K562 (cell line): Measurements from ENCODE around the gene HKDC1. TPM values are rescaled to one million over a fixed set of nuclear protein-coding genes. Genes with fewer than 3 reads are reported as not detected.

Experiments
- ARID1B ChIP-seq: fragments of 450-650 bp; IDR thresholded peaks from 2 replicates; pipeline ENCODE4 v1.6.1; 2016; ENCODE audit warnings: antibody characterized with exemption, mild to moderate bottlenecking, inconsistent platforms
- ARNT ChIP-seq, 2 experiments: fragments of 450-650 bp; IDR thresholded peaks; 2 replicates each; pipeline ENCODE4 v1.6.1; 2016; ENCODE audit warnings: mild to moderate bottlenecking in 1 of 2
- BRCA1 ChIP-seq, 2 experiments: fragments of 450-650 bp in 1 of 2; sonication (generic) in 1 of 2; formaldehyde crosslinking in 1 of 2; IDR thresholded peaks; 2 replicates each; pipeline versions ENCODE4 v1.5.0 to v1.6.1; 2017 to 2020; ENCODE audit warnings: mild to moderate bottlenecking in 1 of 2, missing genetic modification reagents in 1 of 2
- DDX20 ChIP-seq: fragments of 450-650 bp; IDR thresholded peaks from 2 replicates; pipeline ENCODE4 v1.6.1; 2016; ENCODE audit warnings: missing genetic modification characterization, low read depth, mild to moderate bottlenecking, missing compliant biosample characterization, moderate library complexity
- ELF1 ChIP-seq: fragments of 200-800 bp; sonication (Bioruptor generic); IDR thresholded peaks from 2 replicates; pipeline ENCODE4 v1.6.1; 2016; ENCODE audit warnings: missing genetic modification characterization, missing compliant biosample characterization
- GATAD2A ChIP-seq: fragments of 450-650 bp; IDR thresholded peaks from 2 replicates; pipeline ENCODE4 v1.6.1; 2017
- HDAC1 ChIP-seq, 2 experiments: fragments of 450-650 bp; IDR thresholded peaks; 2 replicates each; pipeline ENCODE4 v1.6.1; 2016 to 2017; ENCODE audit warnings: inconsistent platforms in 1 of 2, mild to moderate bottlenecking in 1 of 2, moderate library complexity in 1 of 2
- HLTF ChIP-seq: fragments of 450-650 bp; IDR thresholded peaks from 2 replicates; pipeline ENCODE4 v1.6.1; 2016
- JUND ChIP-seq, 2 experiments: IDR thresholded peaks; 2 replicates in 1 of 2; 3 replicates in 1 of 2; pipeline ENCODE4 v1.6.1; 2011; ENCODE audit warnings: borderline replicate concordance in 2 of 2, low read depth in 2 of 2, low read length in 2 of 2, improper control_type of control experiment in 1 of 2, missing biosample characterization in 1 of 2, missing genetic modification characterization in 1 of 2, missing genetic modification reagents in 1 of 2
- KLF16 ChIP-seq: IDR thresholded peaks from 2 replicates; pipeline ENCODE4 v1.6.1; 2016; ENCODE audit warnings: antibody characterized with exemption
- MAFF ChIP-seq: IDR thresholded peaks from 2 replicates; pipeline ENCODE4 v1.6.1; 2012; ENCODE audit warnings: low read length, improper control_type of control experiment
- NFATC3 ChIP-seq: fragments of 450-650 bp; IDR thresholded peaks from 2 replicates; pipeline ENCODE4 v1.6.1; 2017; ENCODE audit warnings: mild to moderate bottlenecking
- OTX1 ChIP-seq: fragments of 450-650 bp; formaldehyde crosslinking; IDR thresholded peaks from 2 replicates; pipeline ENCODE4 v1.4.0; 2022; ENCODE audit warnings: mild to moderate bottlenecking
- PTRF ChIP-seq: fragments of 450-650 bp; IDR thresholded peaks from 2 replicates; pipeline ENCODE4 v1.6.1; 2016; ENCODE audit warnings: mild to moderate bottlenecking, missing genetic modification characterization, missing compliant biosample characterization
- TEAD1 ChIP-seq, 2 experiments: fragments of 450-650 bp in 1 of 2; sonication (generic) in 1 of 2; formaldehyde crosslinking; IDR thresholded peaks; 2 replicates each; pipeline versions ENCODE4 v1.4.0 to v1.8.0; 2020 to 2022; ENCODE audit warnings: mild to moderate bottlenecking in 2 of 2, missing genetic modification reagents in 1 of 2
- TEAD4 ChIP-seq, 2 experiments: sonication (generic) in 1 of 2; formaldehyde crosslinking in 1 of 2; IDR thresholded peaks; 2 replicates each; pipeline versions ENCODE4 v1.6.1 to v1.8.0; 2012 to 2022; ENCODE audit warnings: borderline replicate concordance in 1 of 2, inconsistent platforms in 1 of 2, low read length in 1 of 2, mild to moderate bottlenecking in 1 of 2, missing genetic modification reagents in 1 of 2
- XRCC4 ChIP-seq: IDR thresholded peaks from one replicate; pipeline ENCODE4 v1.6.1; 2011; ENCODE audit not compliant: insufficient read depth, insufficient read length; ENCODE audit errors: extremely low read depth
- ZFP36 ChIP-seq: fragments of 150-350 bp; IDR thresholded peaks from 2 replicates; pipeline ENCODE4 v1.6.1; 2018; ENCODE audit warnings: low read length, low read depth; ENCODE audit not compliant: partially characterized antibody
- ZNF121 ChIP-seq: sonication (generic); formaldehyde crosslinking; conservative IDR thresholded peaks from 2 replicates; pipeline ENCODE4 v1.8.0; 2022; ENCODE audit warnings: missing genetic modification reagents
- ZNF75A ChIP-seq: fragments of 450-650 bp; formaldehyde crosslinking; IDR thresholded peaks from 2 replicates; pipeline ENCODE4 v1.4.0; 2020; ENCODE audit warnings: mild to moderate bottlenecking
- ZNF778 ChIP-seq: fragments of 450-650 bp; formaldehyde crosslinking; IDR thresholded peaks from 2 replicates; pipeline ENCODE4 v1.4.0; 2020; ENCODE audit warnings: mild to moderate bottlenecking, moderate library complexity
- polyA plus RNA-seq, 8 experiments: library from polyadenylated mRNA; depleted of rRNA in 4 of 8; stranded (reverse) in 5 of 8; unstranded in 3 of 8; fragments of >200 nt; fragmentation: Nextera tagmentation in 2 of 8; fragmentation: Illumina TruSeq in 1 of 8; extraction: Ambion mirVana in 2 of 8; extraction: Trizol in 1 of 8; gene quantifications; 2 replicates each; pipeline versions ENCODE4 v1.2.1 to v1.2.3, GENCODE V29; 2011 to 2014; ENCODE audit warnings: inconsistent platforms in 1 of 8, missing spikeins in 1 of 8
- total RNA-seq, 7 experiments: library from RNA; depleted of rRNA in 6 of 7; stranded (reverse); fragments of >200 nt in 6 of 7; fragmentation: Illumina TruSeq in 2 of 7; extraction: Trizol in 2 of 7; gene quantifications; 2 replicates each; pipeline versions ENCODE4 v1.2.1 to v1.2.3, GENCODE V29; 2011 to 2021; ENCODE audit warnings: low replicate concordance in 1 of 7
- TF ChIP-seq, protein P1 (sequence below): sonication (generic); formaldehyde crosslinking; IDR thresholded peaks from 2 replicates; pipeline ENCODE4 v1.8.1; 2023; ENCODE audit warnings: mild to moderate bottlenecking, missing genetic modification reagents
- TF ChIP-seq, protein P2 (sequence below): fragments of 450-650 bp; IDR thresholded peaks from 2 replicates; pipeline ENCODE4 v1.6.1; 2017; ENCODE audit warnings: antibody characterized with exemption
- TF ChIP-seq, protein P3 (sequence below): fragments of 250-450 bp; sonication (Bioruptor Pico); IDR thresholded peaks from 2 replicates; pipeline ENCODE4 v1.8.0; 2021; ENCODE audit warnings: mild to moderate bottlenecking, moderate library complexity

HKDC1 gene
- total and polyA plus RNA-seq, 9 of the 15 experiments (the other 6 are each of a cell fraction or from before 2014, with no cell fraction given), result 0.04 to 0.22 (median 0.11) TPM; not detected in 5

DNA sequence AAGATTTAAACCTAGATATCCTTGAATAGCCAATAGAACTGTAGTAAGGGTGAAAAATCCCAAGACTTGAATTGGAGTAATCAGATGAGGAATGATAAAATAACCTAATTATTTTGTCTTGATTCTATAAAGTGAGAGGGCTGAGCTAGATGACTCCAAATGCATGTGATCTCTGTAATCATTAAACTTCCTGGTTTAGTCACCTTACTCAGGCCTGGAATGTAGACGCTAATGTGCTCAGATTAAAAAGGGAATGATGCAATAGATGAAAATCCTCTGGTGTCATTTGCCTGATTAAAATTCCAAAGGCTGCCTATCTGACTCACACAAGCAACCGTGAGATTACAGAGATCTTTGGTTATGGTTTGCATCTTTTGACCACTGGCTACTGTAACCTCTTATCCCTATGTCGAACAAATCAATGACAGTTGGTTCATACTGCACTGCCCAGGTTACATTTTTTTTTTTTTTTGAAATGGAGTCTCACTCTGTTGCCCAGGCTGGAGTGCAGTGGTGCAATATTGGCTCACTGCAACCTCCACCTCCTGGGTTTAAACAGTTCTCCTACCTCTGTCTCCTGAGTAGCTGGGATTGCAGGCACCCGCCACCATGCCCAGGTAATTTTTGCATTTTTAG is 2.9 kb upstream of the HKDC1 start (continued):
- peak; percentile 86 for TF ChIP-seq ARID1B
- peak in 1 of 2 experiments; percentile 78; a peak in 1 of 4 replicates for TF ChIP-seq ARNT (IDR thresholded peaks at IDR 0.05)
- peak; percentile 88 for TF ChIP-seq TEAD4 (IDR thresholded peaks at IDR 0.05; ENCODE audit: low read length)
- TF ChIP-seq TEAD4 (CRISPR knock-in tag; IDR thresholded peaks at IDR 0.05; ENCODE audit: borderline replicate concordance), result no peak
- TF ChIP-seq PTRF (tag), result 0 out of 2 replicates have a peak, but pooled peaks have one; percentile 45
- TF ChIP-seq ZNF778 (CRISPR knock-in tag), result no peak
- TF ChIP-seq HDAC1 (IDR thresholded peaks at IDR 0.05), result peak in 1 of 2 experiments; percentile 44; a peak in 1 of 4 replicates
- TF ChIP-seq JUND (IDR thresholded peaks at IDR 0.05; ENCODE audit: borderline replicate concordance, low read depth, low read length), result peak; percentile 97
- TF ChIP-seq JUND (tag; IDR thresholded peaks at IDR 0.05; ENCODE audit: borderline replicate concordance, low read depth, low read length), result peak; percentile 94
- TF ChIP-seq ZFP36, result no peak
- TF ChIP-seq MAFF, result no peak
- peak; percentile 71 for TF ChIP-seq ELF1 (tag)
- no peak for TF ChIP-seq HLTF
- TF ChIP-seq, protein P1, sequence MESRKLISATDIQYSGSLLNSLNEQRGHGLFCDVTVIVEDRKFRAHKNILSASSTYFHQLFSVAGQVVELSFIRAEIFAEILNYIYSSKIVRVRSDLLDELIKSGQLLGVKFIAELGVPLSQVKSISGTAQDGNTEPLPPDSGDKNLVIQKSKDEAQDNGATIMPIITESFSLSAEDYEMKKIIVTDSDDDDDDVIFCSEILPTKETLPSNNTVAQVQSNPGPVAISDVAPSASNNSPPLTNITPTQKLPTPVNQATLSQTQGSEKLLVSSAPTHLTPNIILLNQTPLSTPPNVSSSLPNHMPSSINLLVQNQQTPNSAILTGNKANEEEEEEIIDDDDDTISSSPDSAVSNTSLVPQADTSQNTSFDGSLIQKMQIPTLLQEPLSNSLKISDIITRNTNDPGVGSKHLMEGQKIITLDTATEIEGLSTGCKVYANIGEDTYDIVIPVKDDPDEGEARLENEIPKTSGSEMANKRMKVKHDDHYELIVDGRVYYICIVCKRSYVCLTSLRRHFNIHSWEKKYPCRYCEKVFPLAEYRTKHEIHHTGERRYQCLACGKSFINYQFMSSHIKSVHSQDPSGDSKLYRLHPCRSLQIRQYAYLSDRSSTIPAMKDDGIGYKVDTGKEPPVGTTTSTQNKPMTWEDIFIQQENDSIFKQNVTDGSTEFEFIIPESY, result no peak
- TF ChIP-seq BRCA1 (IDR thresholded peaks at IDR 0.05), result no peak
- no peak for TF ChIP-seq BRCA1 (CRISPR knock-in tag; IDR thresholded peaks at IDR 0.05)
- TF ChIP-seq, protein P2, sequence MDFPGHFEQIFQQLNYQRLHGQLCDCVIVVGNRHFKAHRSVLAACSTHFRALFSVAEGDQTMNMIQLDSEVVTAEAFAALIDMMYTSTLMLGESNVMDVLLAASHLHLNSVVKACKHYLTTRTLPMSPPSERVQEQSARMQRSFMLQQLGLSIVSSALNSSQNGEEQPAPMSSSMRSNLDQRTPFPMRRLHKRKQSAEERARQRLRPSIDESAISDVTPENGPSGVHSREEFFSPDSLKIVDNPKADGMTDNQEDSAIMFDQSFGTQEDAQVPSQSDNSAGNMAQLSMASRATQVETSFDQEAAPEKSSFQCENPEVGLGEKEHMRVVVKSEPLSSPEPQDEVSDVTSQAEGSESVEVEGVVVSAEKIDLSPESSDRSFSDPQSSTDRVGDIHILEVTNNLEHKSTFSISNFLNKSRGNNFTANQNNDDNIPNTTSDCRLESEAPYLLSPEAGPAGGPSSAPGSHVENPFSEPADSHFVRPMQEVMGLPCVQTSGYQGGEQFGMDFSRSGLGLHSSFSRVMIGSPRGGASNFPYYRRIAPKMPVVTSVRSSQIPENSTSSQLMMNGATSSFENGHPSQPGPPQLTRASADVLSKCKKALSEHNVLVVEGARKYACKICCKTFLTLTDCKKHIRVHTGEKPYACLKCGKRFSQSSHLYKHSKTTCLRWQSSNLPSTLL, result no peak
- peak; percentile 92; a peak in 3 of 4 replicates for TF ChIP-seq TEAD1 (CRISPR knock-in tag; IDR thresholded peaks at IDR 0.05)
- no peak for TF ChIP-seq XRCC4
- no peak for TF ChIP-seq GATAD2A
- 0 out of 2 replicates have a peak, but pooled peaks have one; percentile 20 for TF ChIP-seq ZNF75A (CRISPR knock-in tag)
- TF ChIP-seq NFATC3, result peak; percentile 40; the same call in 1 of the 2 replicates
- peak; percentile 67 for TF ChIP-seq ZNF121 (CRISPR knock-in tag)
- peak; percentile 77; the same call in 1 of the 2 replicates for TF ChIP-seq OTX1 (CRISPR knock-in tag)
- TF ChIP-seq DDX20 (tag), result peak; percentile 63; the same call in 1 of the 2 replicates
- TF ChIP-seq, protein P3, sequence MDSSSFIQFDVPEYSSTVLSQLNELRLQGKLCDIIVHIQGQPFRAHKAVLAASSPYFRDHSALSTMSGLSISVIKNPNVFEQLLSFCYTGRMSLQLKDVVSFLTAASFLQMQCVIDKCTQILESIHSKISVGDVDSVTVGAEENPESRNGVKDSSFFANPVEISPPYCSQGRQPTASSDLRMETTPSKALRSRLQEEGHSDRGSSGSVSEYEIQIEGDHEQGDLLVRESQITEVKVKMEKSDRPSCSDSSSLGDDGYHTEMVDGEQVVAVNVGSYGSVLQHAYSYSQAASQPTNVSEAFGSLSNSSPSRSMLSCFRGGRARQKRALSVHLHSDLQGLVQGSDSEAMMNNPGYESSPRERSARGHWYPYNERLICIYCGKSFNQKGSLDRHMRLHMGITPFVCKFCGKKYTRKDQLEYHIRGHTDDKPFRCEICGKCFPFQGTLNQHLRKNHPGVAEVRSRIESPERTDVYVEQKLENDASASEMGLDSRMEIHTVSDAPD (CRISPR knock-in tag), result peak; percentile 42; the same call in 1 of the 2 replicates
- no peak; the same call in 1 of the 2 replicates for TF ChIP-seq KLF16
